IMR-90 (cell line): Measurements from ENCODE around the gene ADCY2. TPM values are rescaled to one million over a fixed set of nuclear protein-coding genes. Genes with fewer than 3 reads are reported as not detected.

Source experiments
- ATAC-seq: fragments of 200-7000 bp; cut with Tn5 transposase; 2 replicates; pipeline ENCODE4 v1.9.1; 2020; ENCODE audit warnings: low read depth, mild to moderate bottlenecking, moderate library complexity
- BruUV-seq: library from RNA; stranded (reverse); fragments of 400-500 nt; replicated peaks from 2 replicates; lab custom pipeline; 2021; lab: Mats Ljungman, UMichigan
- CTCF ChIA-PET: fragments of 300-600 bp; formaldehyde crosslinking; extraction: SDS; loops from one replicate; lab custom pipeline; 2021; ENCODE audit warnings: antibody characterized with exemption; lab: Yijun Ruan, JAX
- POLR2A ChIA-PET: fragments of 300-600 bp; sonication (Branson Sonifier 250); formaldehyde crosslinking; loops from one replicate; lab custom pipeline; 2022; ENCODE audit warnings: antibody characterized with exemption; ENCODE audit not compliant: unreplicated experiment; lab: Charles Lee
- DNase-seq: peaks from one replicate; pipeline ENCODE4 v3.0.0; 2013
- H2AFZ ChIP-seq: replicated peaks from 2 replicates; pipeline ENCODE3; 2013; ENCODE audit warnings: low read length, mild to moderate bottlenecking; ENCODE audit not compliant: poor library complexity
- H2AK5ac ChIP-seq: 2 replicates; pipeline ENCODE4 v1.6.1; 2013; ENCODE audit warnings: low read depth, low read length, inconsistent platforms
- H2AK9ac ChIP-seq: replicated peaks from 2 replicates; pipeline ENCODE3; 2013; ENCODE audit warnings: mild to moderate bottlenecking, low read depth, low read length, moderate library complexity; ENCODE audit not compliant: poor library complexity
- H2BK120ac ChIP-seq: 2 replicates; pipeline ENCODE4 v1.6.1; 2013; ENCODE audit warnings: low read depth, low read length, inconsistent platforms
- H2BK15ac ChIP-seq: 3 replicates; pipeline ENCODE4 v1.6.1; 2013; ENCODE audit warnings: low read depth, low read length, inconsistent platforms
- H2BK20ac ChIP-seq: 2 replicates; pipeline ENCODE4 v1.6.1; 2013; ENCODE audit warnings: low read depth, mild to moderate bottlenecking, inconsistent platforms, low read length, moderate library complexity
- H2BK5ac ChIP-seq: 2 replicates; pipeline ENCODE4 v1.6.1; 2013; ENCODE audit warnings: mild to moderate bottlenecking, low read depth, low read length, inconsistent platforms; ENCODE audit not compliant: poor library complexity, severe bottlenecking
- H3K14ac ChIP-seq: replicated peaks from 2 replicates; pipeline ENCODE4 v1.6.1; 2013; ENCODE audit warnings: low read depth, low read length, inconsistent platforms
- H3K18ac ChIP-seq: 2 replicates; pipeline ENCODE4 v1.6.1; 2013; ENCODE audit warnings: low read depth, low read length, control low read depth
- H3K23ac ChIP-seq: 2 replicates; pipeline ENCODE4 v1.6.1; 2013; ENCODE audit warnings: low read depth, low read length, inconsistent platforms
- H3K27ac ChIP-seq: 2 replicates; pipeline ENCODE4 v1.5.1; 2013; ENCODE audit warnings: mild to moderate bottlenecking, control low read depth, low read length; ENCODE audit not compliant: insufficient read depth
- H3K27me3 ChIP-seq: 2 replicates; pipeline ENCODE4 v1.6.1; 2013; ENCODE audit warnings: low read length; ENCODE audit not compliant: control insufficient read depth, insufficient read depth
- H3K36me3 ChIP-seq: 2 replicates; pipeline ENCODE4 v1.6.1; 2013; ENCODE audit warnings: low read length, mixed read lengths; ENCODE audit not compliant: control insufficient read depth, insufficient read depth
- H3K4ac ChIP-seq: 2 replicates; pipeline ENCODE4 v1.6.1; 2013; ENCODE audit warnings: low read depth, low read length, inconsistent platforms
- H3K4me1 ChIP-seq: 2 replicates; pipeline ENCODE4 v1.6.1; 2013; ENCODE audit warnings: low read length, mixed read lengths; ENCODE audit not compliant: control insufficient read depth, insufficient read depth
- H3K4me2 ChIP-seq: 2 replicates; pipeline ENCODE4 v1.6.1; 2013; ENCODE audit warnings: low read depth, mild to moderate bottlenecking, control low read depth, low read length, moderate library complexity
- H3K4me3 ChIP-seq: 2 replicates; pipeline ENCODE4 v1.5.1; 2013; ENCODE audit warnings: low read depth, mild to moderate bottlenecking, control low read depth, low read length, moderate library complexity; ENCODE audit not compliant: insufficient read depth
- H3K56ac ChIP-seq: 2 replicates; pipeline ENCODE4 v1.6.1; 2013; ENCODE audit warnings: low read length, inconsistent platforms; ENCODE audit not compliant: insufficient read depth; ENCODE audit errors: extremely low read depth
- H3K79me1 ChIP-seq, 2 experiments: 2 replicates each; pipeline ENCODE4 v1.6.1; 2013; ENCODE audit warnings: low read length in 2 of 2, inconsistent platforms in 1 of 2, low read depth in 1 of 2
- H3K9ac ChIP-seq: 2 replicates; pipeline ENCODE4 v1.6.1; 2013; ENCODE audit warnings: low read depth, low read length, control low read depth
- H3K9me1 ChIP-seq: 2 replicates; pipeline ENCODE4 v1.6.1; 2013; ENCODE audit warnings: low read length, inconsistent platforms; ENCODE audit not compliant: insufficient read depth
- H3K9me3 ChIP-seq: 2 replicates; pipeline ENCODE4 v1.6.1; 2013; ENCODE audit warnings: low read length; ENCODE audit not compliant: control insufficient read depth, insufficient read depth
- H4K20me1 ChIP-seq: 2 replicates; pipeline ENCODE4 v1.6.1; 2013; ENCODE audit warnings: low read length, inconsistent platforms; ENCODE audit not compliant: insufficient read depth
- H4K5ac ChIP-seq: 2 replicates; pipeline ENCODE4 v1.6.1; 2013; ENCODE audit warnings: mild to moderate bottlenecking, low read depth, low read length, control low read depth
- H4K8ac ChIP-seq, 2 experiments: 2 replicates each; pipeline ENCODE4 v1.6.1; 2013; ENCODE audit warnings: low read depth in 2 of 2, low read length in 2 of 2, control low read depth in 1 of 2, inconsistent platforms in 1 of 2
- H4K91ac ChIP-seq: 2 replicates; pipeline ENCODE4 v1.6.1; 2013; ENCODE audit warnings: low read depth, low read length, inconsistent platforms; ENCODE audit not compliant: insufficient read depth
- CEBPB ChIP-seq: IDR thresholded peaks from 2 replicates; pipeline ENCODE4 v1.6.1; 2012; ENCODE audit warnings: low read depth, low read length, improper control_type of control experiment
- CTCF ChIP-seq: conservative IDR thresholded peaks from 2 replicates; pipeline ENCODE4 v1.5.1; 2012; ENCODE audit warnings: mild to moderate bottlenecking, low read depth, low read length, improper control_type of control experiment
- MAFK ChIP-seq: IDR thresholded peaks from 2 replicates; pipeline ENCODE4 v1.6.1; 2012; ENCODE audit warnings: low read depth, low read length, improper control_type of control experiment
- MAZ ChIP-seq: IDR thresholded peaks from 2 replicates; pipeline ENCODE4 v1.6.1; 2012; ENCODE audit warnings: low read depth, mild to moderate bottlenecking, low read length, improper control_type of control experiment, moderate library complexity, borderline replicate concordance
- NFE2L2 ChIP-seq: fragments of 150-350 bp; IDR thresholded peaks from 2 replicates; pipeline ENCODE4 v1.6.1; 2016; ENCODE audit warnings: low read depth, mild to moderate bottlenecking, low read length
- RAD21 ChIP-seq: IDR thresholded peaks from 2 replicates; pipeline ENCODE4 v1.6.1; 2012; ENCODE audit warnings: low read length, improper control_type of control experiment
- RCOR1 ChIP-seq: IDR thresholded peaks from 2 replicates; pipeline ENCODE4 v1.6.1; 2012; ENCODE audit warnings: mild to moderate bottlenecking, low read length, improper control_type of control experiment; ENCODE audit not compliant: insufficient replicate concordance
- SMC3 ChIP-seq: fragments of 150-350 bp; IDR thresholded peaks from 2 replicates; pipeline ENCODE4 v1.6.1; 2016; ENCODE audit warnings: low read depth, mild to moderate bottlenecking, antibody characterized with exemption, low read length, moderate library complexity
- USF2 ChIP-seq: fragments of 150-350 bp; IDR thresholded peaks from 2 replicates; pipeline ENCODE4 v1.6.1; 2017; ENCODE audit warnings: mild to moderate bottlenecking, antibody characterized with exemption, low read length, low read depth
- WGBS, 2 experiments: methylation state at CpG; one replicate each; pipeline versions ENCODE4 v1.1.5 to v1.1.7; 2013; ENCODE audit warnings: missing lambda C conversion rate in 2 of 2; ENCODE audit not compliant: insufficient read length in 1 of 2; ENCODE audit errors: extremely low coverage in 2 of 2; 5-methylcytosine and 5-hydroxymethylcytosine counted together
- dilution Hi-C: fragments of 300-500 bp; cut with HindIII; formaldehyde crosslinking; loops from one replicate; pipeline ENCODE4 v1.14.3; 2018; ENCODE audit warnings: low sequenced_read_pairs; ENCODE audit not compliant: unreplicated experiment
- in situ Hi-C: fragments of 300-500 bp; cut with MboI; formaldehyde crosslinking; loops from 3 replicates; pipeline ENCODE4 v1.14.3; 2019; ENCODE audit warnings: low sequenced_read_pairs, inconsistent platforms, mixed read lengths
- intact Hi-C: fragments of 100-400 bp; cut with micrococcal nuclease; formaldehyde crosslinking; loops from 2 replicates; pipeline ENCODE4 v1.10.0; 2022
- polyA plus RNA-seq, 3 experiments: library from polyadenylated mRNA; depleted of rRNA; stranded (reverse); fragments of >200 nt; gene quantifications; 2 replicates each; pipeline ENCODE4 v1.2.3, GENCODE V29; 2012; ENCODE audit warnings: low replicate concordance in 1 of 3
- total RNA-seq: library from RNA; depleted of rRNA; stranded (reverse); fragments of >200 nt; gene quantifications from 2 replicates; pipeline ENCODE4 v1.2.3, GENCODE V29; 2012

Gene ADCY2
- total and polyA plus RNA-seq, 2 of the 4 experiments (the other 2 are of a cell fraction) = not detected

- Histone ChIP-seq H4K20me1 (no peaks in the 10 kb centered on the region), H3K14ac (no peak overlapping the region), H2AFZ (no peak overlapping the region), H3K9me3 (peaks cover 11% of the 10 kb centered on the region), H2BK20ac (no peak overlapping the region), H3K4ac (no peak overlapping the region), H2AK5ac (no peak overlapping the region), H3K9ac (no peak overlapping the region), H3K36me3 (no peaks in the 10 kb centered on the region), H3K9me1 (no peaks in the 10 kb centered on the region), H3K4me1 (no peaks in the 10 kb centered on the region), H3K27me3 (no peaks in the 10 kb centered on the region), H2BK5ac (no peak overlapping the region), H3K4me2 (no peak overlapping the region), H3K18ac (no peak overlapping the region), H3K79me1 (no peaks in the 10 kb centered on the region), H2BK120ac (no peak overlapping the region), H4K5ac (no peak overlapping the region), H3K56ac (no peak overlapping the region), H2BK15ac (no peak overlapping the region), H3K27ac (no peak overlapping the region), H4K91ac (no peak overlapping the region), H3K23ac (no peak overlapping the region), H4K8ac (no peak overlapping the region), H2AK9ac (no peak overlapping the region), H3K4me3 (no peak overlapping the region)
- ATAC-seq (no peak), DNase-seq (no peak)
- intact Hi-C loops (no loop called here), dilution Hi-C loops (no loop called here), in situ Hi-C loops (no loop called here)
- CTCF ChIA-PET = no interaction called here
- TF ChIP-seq MAFK (no peak), USF2 (no peak), NFE2L2 (no peak), RAD21 (no peak), CTCF (no peak), MAZ (no peak), SMC3 (no peak), CEBPB (no peak), RCOR1 (no peak)
- no CpG with 5 or more reads among the region's 2 CpGs for WGBS, 2 experiments
- POLR2A ChIA-PET = no interaction called here
- no TSS peak for BruUV-seq
Measured at GRCh38 chr5:7456206-7456605, 60.3 kb downstream of the ADCY2 start.
